PC-9 (cell line): ENCODE results near the gene CALN1. TPM values are rescaled to one million over a fixed set of nuclear protein-coding genes. Genes with fewer than 3 reads are reported as not detected.

Source experiments
- BruUV-seq: library from RNA; stranded (reverse); fragments of 400-500 nt; replicated peaks from 2 replicates; lab custom pipeline; 2021; lab: Mats Ljungman, UMichigan
- CTCF ChIA-PET: fragments of 300-600 bp; sonication (Branson Sonifier 250); formaldehyde crosslinking; loops from one replicate; lab custom pipeline; 2022; ENCODE audit warnings: antibody characterized with exemption; lab: Charles Lee
- POLR2A ChIA-PET: fragments of 300-600 bp; sonication (Branson Sonifier 250); formaldehyde crosslinking; loops from one replicate; lab custom pipeline; 2022; ENCODE audit warnings: antibody characterized with exemption; ENCODE audit not compliant: unreplicated experiment; lab: Charles Lee
- DNase-seq, 2 experiments: peaks; one replicate each; pipeline versions ENCODE4 v3.0.0 to v3.0.0-alpha.2; 2015 to 2022; ENCODE audit warnings: mixed read lengths in 1 of 2
- H2AFZ ChIP-seq: fragments of 200-600 bp; sonication (generic); 2 replicates; pipeline ENCODE4 v1.8.1; 2017; ENCODE audit warnings: antibody characterized with exemption
- H3F3A ChIP-seq: fragments of 200-600 bp; sonication (generic); 2 replicates; pipeline ENCODE4 v1.8.1; 2017; ENCODE audit warnings: antibody characterized with exemption, mild to moderate bottlenecking, low read depth; ENCODE audit not compliant: insufficient read depth
- H3K27ac ChIP-seq: fragments of 200-600 bp; sonication (generic); 2 replicates; pipeline ENCODE4 v1.6.1; 2016; ENCODE audit warnings: mixed run types
- H3K27me3 ChIP-seq: fragments of 200-600 bp; sonication (generic); 2 replicates; pipeline ENCODE4 v1.6.1; 2016; ENCODE audit warnings: low read depth, mixed run types; ENCODE audit not compliant: insufficient read depth
- H3K36me3 ChIP-seq: fragments of 200-600 bp; sonication (generic); 2 replicates; pipeline ENCODE4 v1.6.1; 2016; ENCODE audit warnings: low read depth, mixed run types
- H3K4me1 ChIP-seq: fragments of 200-600 bp; sonication (generic); replicated peaks from 2 replicates; pipeline ENCODE4 v1.6.1; 2016; ENCODE audit warnings: mixed run types; ENCODE audit not compliant: insufficient read depth
- H3K4me2 ChIP-seq: fragments of 200-600 bp; sonication (generic); 2 replicates; pipeline ENCODE4 v1.6.1; 2017; ENCODE audit warnings: mixed run types
- H3K4me3 ChIP-seq: fragments of 200-600 bp; sonication (generic); 2 replicates; pipeline ENCODE4 v1.6.1; 2016; ENCODE audit warnings: mixed run types
- H3K79me2 ChIP-seq: fragments of 200-600 bp; sonication (generic); 2 replicates; pipeline ENCODE4 v1.6.1; 2017; ENCODE audit warnings: low read depth, mixed run types
- H3K9me2 ChIP-seq: fragments of 200-600 bp; sonication (generic); 2 replicates; pipeline ENCODE4 v1.8.1; 2017; ENCODE audit warnings: mild to moderate bottlenecking; ENCODE audit not compliant: insufficient read depth
- H3K9me3 ChIP-seq: fragments of 200-600 bp; sonication (generic); 2 replicates; pipeline ENCODE4 v1.8.1; 2016; ENCODE audit warnings: low read depth; ENCODE audit not compliant: insufficient read depth
- H4K20me1 ChIP-seq: fragments of 200-600 bp; sonication (generic); 2 replicates; pipeline ENCODE4 v1.8.1; 2017; ENCODE audit not compliant: insufficient read depth
- EZH2 ChIP-seq: fragments of 200-600 bp; sonication (generic); IDR thresholded peaks from 2 replicates; pipeline ENCODE4 v1.8.0; 2017; ENCODE audit warnings: antibody characterized with exemption, low read depth
- intact Hi-C: fragments of 100-400 bp; cut with micrococcal nuclease; formaldehyde crosslinking; loops from one replicate; pipeline ENCODE4 v1.10.0; 2022; ENCODE audit not compliant: unreplicated experiment
- total RNA-seq: library from RNA; stranded (reverse); gene quantifications from 2 replicates; pipeline ENCODE4 v1.2.3, GENCODE V29; 2021
- TF ChIP-seq, protein P1 (sequence below): fragments of 200-600 bp; sonication (generic); conservative IDR thresholded peaks from 2 replicates; pipeline ENCODE4 v1.6.1; 2017; ENCODE audit warnings: mixed run types, antibody characterized with exemption, mild to moderate bottlenecking, moderate library complexity

Gene CALN1
- total RNA-seq, 1 experiment from 2014 or later: not detected

DNA sequence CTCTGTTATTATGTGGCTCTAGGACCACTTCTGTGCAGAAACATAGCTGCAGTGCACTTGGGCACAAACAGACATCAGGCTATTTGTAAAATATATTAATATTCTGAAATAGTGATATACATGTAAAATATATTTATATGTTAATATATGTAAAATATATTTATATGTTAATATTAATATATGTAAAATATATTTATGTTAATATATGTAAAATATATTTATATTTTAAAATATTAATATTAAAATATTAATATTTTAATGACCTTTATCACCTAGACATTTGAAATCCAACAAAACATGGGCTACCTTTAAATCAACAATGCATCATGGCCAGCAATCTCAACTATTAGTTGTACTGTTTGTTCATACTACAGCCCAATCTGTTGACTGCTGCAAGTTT lies 347.2 kb downstream of the CALN1 start:
- no peak for TF ChIP-seq EZH2
- Histone ChIP-seq H3K36me3 (no peaks in the 10 kb centered on the region), H3K4me1 (no peaks in the 10 kb centered on the region), H3F3A (no peaks in the 10 kb centered on the region), H3K4me3 (no peak overlapping the region), H4K20me1 (no peaks in the 10 kb centered on the region), H3K9me2 (no peaks in the 10 kb centered on the region), H3K79me2 (no peaks in the 10 kb centered on the region), H2AFZ (no peak overlapping the region), H3K27ac (no peak overlapping the region), H3K9me3 (no peaks in the 10 kb centered on the region), H3K27me3 (no peaks in the 10 kb centered on the region), H3K4me2 (no peak overlapping the region)
- BruUV-seq: no TSS peak
- intact Hi-C loops: no loop called here
- DNase-seq: no peak
- ChIA-PET POLR2A (no interaction called here), CTCF (no interaction called here)

DNA sequence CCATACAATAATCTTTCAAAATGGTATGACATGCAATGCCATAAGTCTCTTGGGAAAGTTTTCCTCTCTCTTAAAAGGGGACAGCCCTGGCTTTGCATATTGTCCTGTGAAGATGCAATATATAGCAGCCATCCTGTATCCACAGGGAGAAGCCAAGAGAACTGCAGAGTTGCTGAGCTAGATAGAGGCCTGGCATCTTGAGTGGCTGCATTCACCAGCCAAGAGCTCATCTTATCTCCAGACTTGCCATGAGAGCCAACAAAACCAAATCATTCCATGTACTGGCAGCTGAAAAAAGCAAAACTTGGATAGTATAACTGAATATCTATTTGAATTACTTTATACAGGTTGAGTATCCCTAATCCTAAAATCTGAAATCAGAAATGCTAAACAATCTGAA lies 348.8 kb downstream of the CALN1 start:
- no peak for DNase-seq
- ChIA-PET POLR2A (no interaction called here), CTCF (no interaction called here)
- no peaks in the 10 kb centered on the region for H3K9me3 ChIP-seq
- H3K27me3 ChIP-seq: no peaks in the 10 kb centered on the region
- intact Hi-C loops: no loop called here
- H3K4me2 ChIP-seq: no peak overlapping the region
- no peaks in the 10 kb centered on the region for H3F3A ChIP-seq
- H3K36me3 ChIP-seq: no peaks in the 10 kb centered on the region
- H3K4me1 ChIP-seq: no peaks in the 10 kb centered on the region
- H3K79me2 ChIP-seq: no peaks in the 10 kb centered on the region
- H3K4me3 ChIP-seq: no peak overlapping the region
- H3K9me2 ChIP-seq: no peaks in the 10 kb centered on the region
- BruUV-seq: no TSS peak
- H3K27ac ChIP-seq: no peak overlapping the region
- no peak overlapping the region for H2AFZ ChIP-seq
- no peaks in the 10 kb centered on the region for H4K20me1 ChIP-seq
- TF ChIP-seq, protein P1, sequence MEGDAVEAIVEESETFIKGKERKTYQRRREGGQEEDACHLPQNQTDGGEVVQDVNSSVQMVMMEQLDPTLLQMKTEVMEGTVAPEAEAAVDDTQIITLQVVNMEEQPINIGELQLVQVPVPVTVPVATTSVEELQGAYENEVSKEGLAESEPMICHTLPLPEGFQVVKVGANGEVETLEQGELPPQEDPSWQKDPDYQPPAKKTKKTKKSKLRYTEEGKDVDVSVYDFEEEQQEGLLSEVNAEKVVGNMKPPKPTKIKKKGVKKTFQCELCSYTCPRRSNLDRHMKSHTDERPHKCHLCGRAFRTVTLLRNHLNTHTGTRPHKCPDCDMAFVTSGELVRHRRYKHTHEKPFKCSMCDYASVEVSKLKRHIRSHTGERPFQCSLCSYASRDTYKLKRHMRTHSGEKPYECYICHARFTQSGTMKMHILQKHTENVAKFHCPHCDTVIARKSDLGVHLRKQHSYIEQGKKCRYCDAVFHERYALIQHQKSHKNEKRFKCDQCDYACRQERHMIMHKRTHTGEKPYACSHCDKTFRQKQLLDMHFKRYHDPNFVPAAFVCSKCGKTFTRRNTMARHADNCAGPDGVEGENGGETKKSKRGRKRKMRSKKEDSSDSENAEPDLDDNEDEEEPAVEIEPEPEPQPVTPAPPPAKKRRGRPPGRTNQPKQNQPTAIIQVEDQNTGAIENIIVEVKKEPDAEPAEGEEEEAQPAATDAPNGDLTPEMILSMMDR: no peak
- TF ChIP-seq EZH2: no peak

DNA sequence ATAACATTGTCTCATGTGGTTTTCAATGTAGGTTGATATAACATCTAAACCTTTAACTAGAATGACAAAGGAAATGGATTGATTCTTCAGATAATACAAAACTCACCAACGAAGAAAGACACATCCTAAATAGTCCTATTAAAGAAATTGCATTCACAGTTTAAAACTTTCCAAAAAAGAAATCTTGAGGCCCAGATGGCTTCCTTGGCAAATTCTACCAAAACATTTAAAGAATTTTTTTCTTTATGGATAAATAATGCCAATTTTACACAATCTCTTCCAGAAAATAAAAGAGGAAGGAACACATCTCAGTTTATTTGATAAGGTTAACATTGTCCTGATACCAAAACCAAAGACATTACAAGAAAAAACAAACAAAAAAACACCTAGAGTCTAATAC lies 349.5 kb downstream of the CALN1 start:
- Histone ChIP-seq H3K79me2 (no peaks in the 10 kb centered on the region), H3K9me3 (no peaks in the 10 kb centered on the region), H3K4me1 (no peaks in the 10 kb centered on the region), H4K20me1 (no peaks in the 10 kb centered on the region), H3K27ac (no peak overlapping the region), H3K36me3 (no peaks in the 10 kb centered on the region), H3K27me3 (no peaks in the 10 kb centered on the region), H3K4me2 (no peak overlapping the region), H3K9me2 (no peaks in the 10 kb centered on the region), H3K4me3 (no peak overlapping the region), H3F3A (no peaks in the 10 kb centered on the region), H2AFZ (no peak overlapping the region)
- ChIA-PET POLR2A (no interaction called here), CTCF (no interaction called here)
- intact Hi-C loops: no loop called here
- DNase-seq: no peak
- no TSS peak for BruUV-seq
- TF ChIP-seq, protein P1: no peak
- no peak for TF ChIP-seq EZH2

DNA sequence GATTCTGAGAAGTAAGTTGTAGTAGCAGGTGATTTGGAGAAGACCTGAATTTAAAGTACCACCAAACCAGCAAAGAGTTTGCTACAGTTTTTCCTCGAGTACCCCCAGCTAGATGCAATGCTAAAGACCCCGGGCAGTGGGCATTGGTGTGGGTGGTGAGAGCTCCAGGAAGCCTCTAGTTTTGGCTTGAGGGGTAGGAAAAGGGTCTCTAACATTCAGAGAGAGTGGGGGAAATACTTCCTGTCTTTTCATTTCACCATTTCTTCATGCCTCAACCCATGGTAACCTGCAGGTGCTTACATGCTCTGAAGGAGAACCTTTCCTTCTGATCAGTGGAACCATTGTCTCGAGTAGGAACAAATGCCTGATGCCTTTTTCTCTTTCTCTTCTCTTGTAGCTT lies 352.2 kb downstream of the CALN1 start:
- no peaks in the 10 kb centered on the region for H3K36me3 ChIP-seq
- CTCF ChIA-PET: no interaction called here
- TF ChIP-seq EZH2: no peak
- TF ChIP-seq, protein P1: no peak
- no peak overlapping the region for H2AFZ ChIP-seq
- H3F3A ChIP-seq: no peaks in the 10 kb centered on the region
- POLR2A ChIA-PET: no interaction called here
- BruUV-seq: no TSS peak
- H3K27me3 ChIP-seq: 0 out of 2 replicates have a peak, but pooled peaks cover 5% of the 10 kb centered on the region
- H3K9me2 ChIP-seq: no peaks in the 10 kb centered on the region
- H3K9me3 ChIP-seq: no peaks in the 10 kb centered on the region
- DNase-seq: no peak
- H3K27ac ChIP-seq: no peak overlapping the region
- no peaks in the 10 kb centered on the region for H3K4me1 ChIP-seq
- intact Hi-C loops: no loop called here
- no peaks in the 10 kb centered on the region for H3K79me2 ChIP-seq
- H3K4me2 ChIP-seq: no peak overlapping the region
- H3K4me3 ChIP-seq: no peak overlapping the region
- no peaks in the 10 kb centered on the region for H4K20me1 ChIP-seq
